Measurements from ENCODE around the gene NMRK2. TPM values are rescaled to one million over a fixed set of nuclear protein-coding genes. Genes with fewer than 3 reads are reported as not detected.
"Not testable (repeated sequence)": the region's sequence is repeated elsewhere in the genome, so short reads cannot be mapped to it uniquely, and the experiment has no call there.

NMRK2 gene, protein sequence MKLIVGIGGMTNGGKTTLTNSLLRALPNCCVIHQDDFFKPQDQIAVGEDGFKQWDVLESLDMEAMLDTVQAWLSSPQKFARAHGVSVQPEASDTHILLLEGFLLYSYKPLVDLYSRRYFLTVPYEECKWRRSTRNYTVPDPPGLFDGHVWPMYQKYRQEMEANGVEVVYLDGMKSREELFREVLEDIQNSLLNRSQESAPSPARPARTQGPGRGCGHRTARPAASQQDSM
- total RNA-seq (ENCODE audit: low replicate concordance), result 0.77 and 1.1 TPM in 2 replicates

DNA sequence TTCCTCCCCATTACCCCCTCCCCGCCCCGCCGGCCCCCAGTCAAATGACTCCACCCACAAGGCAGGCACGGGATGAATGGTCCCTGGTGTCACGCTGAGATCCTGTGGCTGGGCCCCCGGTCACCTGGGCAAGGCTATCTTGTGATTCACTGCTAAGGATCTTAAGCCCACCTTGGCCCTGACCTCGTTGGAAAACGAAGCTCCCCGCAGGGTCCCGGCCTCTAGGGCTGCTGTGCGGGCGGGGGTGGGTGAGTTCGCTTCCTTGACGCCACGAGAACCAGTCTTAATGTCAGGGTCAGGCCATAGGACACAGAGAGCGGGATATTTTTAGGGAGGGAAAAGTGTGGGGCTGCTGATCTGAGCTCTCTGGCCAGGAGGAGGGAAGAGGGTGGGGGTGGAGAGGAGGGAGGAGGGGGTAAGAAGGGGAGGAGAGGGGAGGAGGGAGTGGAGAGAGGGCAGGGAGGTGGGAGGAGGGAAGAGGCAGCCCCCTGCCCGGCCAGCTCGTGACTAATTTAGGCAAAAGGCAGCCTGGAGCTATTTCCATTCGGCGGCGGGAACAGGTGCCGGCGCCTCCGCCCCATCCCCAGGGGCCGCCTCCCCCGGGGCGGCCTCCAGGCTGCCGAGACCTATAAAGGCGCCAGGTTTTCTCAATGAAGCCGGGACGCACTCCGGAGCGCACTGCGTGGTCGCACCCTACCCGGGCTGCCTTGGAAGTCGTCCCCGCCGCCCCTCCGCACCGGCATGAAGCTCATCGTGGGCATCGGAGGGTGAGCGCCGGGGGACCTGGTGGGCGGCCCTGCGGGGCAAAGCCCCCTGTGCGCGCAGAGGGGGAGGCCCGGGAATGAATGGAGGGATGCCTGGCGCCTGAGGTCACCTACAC, at the start of gene NMRK2:
Gene NMRK2, plus strand, starts transcription at position 139 of the 880 bp plus-strand sequence. Its CDS starts 603 bp downstream, at position 742.
- Mint-ChIP-seq H3K4me1 (peaks cover 7% of the 10 kb centered on the region), H3K4me3 (peak within 1 kb of the TSS; percentile 79), H3K9me3 (no peaks in the 10 kb centered on the region), H3K36me3 (no peaks in the 10 kb centered on the region), H3K27me3 (ENCODE audit: insufficient read depth, low read depth) (peaks cover 5% of the 10 kb centered on the region), H3K27ac (no peak within 1 kb of the TSS)
- H3K27me3 ChIP-seq, result peaks cover 28% of the 10 kb centered on the region
- no peak within 1 kb of the TSS for H3K27ac ChIP-seq
- no peak within 1 kb of the TSS for H3K9ac ChIP-seq
- peak within 1 kb of the TSS; percentile 83 for H3K4me2 ChIP-seq
- H2AFZ ChIP-seq (replicated peaks), result peak within 1 kb of the TSS; percentile 69
- no peaks in the 10 kb centered on the region for H3K36me3 ChIP-seq
- no peaks in the 10 kb centered on the region for H3F3A ChIP-seq (ENCODE audit: low read depth)
- H3K79me2 ChIP-seq (ENCODE audit: low read depth), result no peaks in the 10 kb centered on the region
- H4K20me1 ChIP-seq (ENCODE audit: low read depth), result no peaks in the 10 kb centered on the region
- H3K4me3 ChIP-seq, result peak within 1 kb of the TSS; percentile 47
- TF ChIP-seq, protein P1, sequence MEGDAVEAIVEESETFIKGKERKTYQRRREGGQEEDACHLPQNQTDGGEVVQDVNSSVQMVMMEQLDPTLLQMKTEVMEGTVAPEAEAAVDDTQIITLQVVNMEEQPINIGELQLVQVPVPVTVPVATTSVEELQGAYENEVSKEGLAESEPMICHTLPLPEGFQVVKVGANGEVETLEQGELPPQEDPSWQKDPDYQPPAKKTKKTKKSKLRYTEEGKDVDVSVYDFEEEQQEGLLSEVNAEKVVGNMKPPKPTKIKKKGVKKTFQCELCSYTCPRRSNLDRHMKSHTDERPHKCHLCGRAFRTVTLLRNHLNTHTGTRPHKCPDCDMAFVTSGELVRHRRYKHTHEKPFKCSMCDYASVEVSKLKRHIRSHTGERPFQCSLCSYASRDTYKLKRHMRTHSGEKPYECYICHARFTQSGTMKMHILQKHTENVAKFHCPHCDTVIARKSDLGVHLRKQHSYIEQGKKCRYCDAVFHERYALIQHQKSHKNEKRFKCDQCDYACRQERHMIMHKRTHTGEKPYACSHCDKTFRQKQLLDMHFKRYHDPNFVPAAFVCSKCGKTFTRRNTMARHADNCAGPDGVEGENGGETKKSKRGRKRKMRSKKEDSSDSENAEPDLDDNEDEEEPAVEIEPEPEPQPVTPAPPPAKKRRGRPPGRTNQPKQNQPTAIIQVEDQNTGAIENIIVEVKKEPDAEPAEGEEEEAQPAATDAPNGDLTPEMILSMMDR (IDR thresholded peaks at IDR 0.05), result no peak
- TF ChIP-seq EZH2 (IDR thresholded peaks at IDR 0.05) (peak; percentile 65), EZH2phosphoT487 (IDR thresholded peaks at IDR 0.05) (peak; percentile 46)
- peak; percentile 57 for DNase-seq (ENCODE audit: low spot score)
- no peaks in the 10 kb centered on the region for H3K4me1 ChIP-seq
- H3K9me3 ChIP-seq (ENCODE audit: low read depth), result no peaks in the 10 kb centered on the region

DNA sequence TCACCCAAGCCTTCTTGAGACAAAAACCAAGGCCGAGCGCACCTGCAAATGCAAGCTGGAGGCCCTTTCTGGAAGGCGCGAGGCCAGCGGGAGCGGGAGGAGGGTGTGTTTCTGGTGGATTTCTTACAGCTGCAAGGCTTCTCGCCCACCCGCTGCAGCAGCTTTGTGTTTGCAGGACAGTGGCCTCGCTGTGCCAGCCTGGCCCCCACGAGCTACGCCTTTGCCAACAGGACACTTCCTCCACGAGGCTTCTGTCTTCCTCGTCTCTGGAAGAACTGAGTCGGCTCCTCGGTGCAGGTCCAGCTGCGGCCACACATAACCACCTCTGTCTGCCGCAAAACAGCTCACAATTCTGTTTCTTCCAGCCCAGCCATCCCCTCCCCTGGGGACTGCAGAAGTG, 42.3 kb upstream of the NMRK2 start:
- Histone ChIP-seq H3K4me3 (no peak overlapping the region), H3K36me3 (no peaks in the 10 kb centered on the region), H4K20me1 (ENCODE audit: low read depth) (no peaks in the 10 kb centered on the region), H3K27ac (no peak overlapping the region), H3K9ac (no peak overlapping the region), H3K79me2 (ENCODE audit: low read depth) (no peaks in the 10 kb centered on the region), H3F3A (ENCODE audit: low read depth) (no peaks in the 10 kb centered on the region), H3K9me3 (ENCODE audit: low read depth) (no peaks in the 10 kb centered on the region), H3K4me1 (no peaks in the 10 kb centered on the region), H3K4me2 (no peak overlapping the region), H3K27me3 (no peaks in the 10 kb centered on the region), H2AFZ (replicated peaks) (no peak overlapping the region)
- TF ChIP-seq EZH2phosphoT487 (IDR thresholded peaks at IDR 0.05), result no peak
- TF ChIP-seq EZH2 (IDR thresholded peaks at IDR 0.05), result no peak
- TF ChIP-seq, protein P1 (IDR thresholded peaks at IDR 0.05), result no peak
- DNase-seq (ENCODE audit: low spot score), result no peak
- Mint-ChIP-seq H3K9me3 (no peaks in the 10 kb centered on the region), H3K27me3 (ENCODE audit: insufficient read depth, low read depth) (peaks cover 7% of the 10 kb centered on the region), H3K4me3 (no peak overlapping the region), H3K4me1 (no peaks in the 10 kb centered on the region), H3K27ac (no peak overlapping the region), H3K36me3 (no peaks in the 10 kb centered on the region)

DNA sequence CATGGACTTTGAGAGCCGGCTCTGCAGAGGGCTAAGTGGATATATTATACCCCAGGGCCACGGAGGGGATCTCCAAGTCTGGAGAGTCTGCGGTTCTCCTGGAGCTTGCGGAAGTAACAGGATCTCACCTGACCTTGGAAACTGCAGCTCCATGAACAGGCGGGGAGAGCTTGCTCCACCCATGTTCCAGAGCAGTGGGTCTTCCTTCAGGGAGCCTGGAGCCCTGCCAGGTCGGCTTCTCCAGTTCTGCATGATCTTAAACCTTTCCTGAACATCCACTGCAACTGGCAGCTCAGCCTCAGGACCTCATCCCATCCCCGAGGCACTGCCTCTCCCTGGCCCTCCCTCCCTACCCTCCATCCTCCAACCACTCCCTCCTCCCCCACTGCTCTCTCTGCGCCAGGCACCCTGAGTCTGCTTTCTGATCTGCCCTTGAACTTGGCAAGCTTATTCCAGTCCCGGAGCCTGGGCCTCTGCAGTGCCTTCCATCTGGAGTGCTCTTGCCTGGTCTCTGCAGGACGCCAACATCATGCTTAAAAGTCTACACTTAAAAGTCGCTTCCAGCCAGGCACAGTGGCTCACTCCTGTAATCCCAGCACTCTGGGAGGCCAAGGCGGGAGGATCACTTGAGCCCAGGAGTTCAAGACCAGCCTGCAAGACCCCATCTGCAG, 39.2 kb upstream of the NMRK2 start:
- no peak overlapping the region for H3K27ac ChIP-seq
- H3K9ac ChIP-seq, result no peak overlapping the region
- H3K9me3 Mint-ChIP-seq, result peaks cover 3% of the 10 kb centered on the region
- no peak overlapping the region for H2AFZ ChIP-seq (replicated peaks)
- H3K4me1 ChIP-seq, result no peaks in the 10 kb centered on the region
- peaks cover 4% of the 10 kb centered on the region for H3K9me3 ChIP-seq (ENCODE audit: low read depth)
- peaks cover 3% of the 10 kb centered on the region for H3K36me3 Mint-ChIP-seq
- no peak overlapping the region for H3K4me3 ChIP-seq
- H3K4me1 Mint-ChIP-seq, result no peaks in the 10 kb centered on the region
- H3K4me3 Mint-ChIP-seq, result no peak overlapping the region
- H3K27ac Mint-ChIP-seq, result no peak overlapping the region
- H3K36me3 ChIP-seq, result peaks cover 4% of the 10 kb centered on the region
- TF ChIP-seq EZH2 (IDR thresholded peaks at IDR 0.05) (no peak), EZH2phosphoT487 (IDR thresholded peaks at IDR 0.05) (no peak)
- TF ChIP-seq, protein P1 (IDR thresholded peaks at IDR 0.05), result no peak
- H3K4me2 ChIP-seq, result no peak overlapping the region
- no peaks in the 10 kb centered on the region for H3K27me3 ChIP-seq
- no peaks in the 10 kb centered on the region for H3K79me2 ChIP-seq (ENCODE audit: low read depth)
- peaks cover 4% of the 10 kb centered on the region for H3K27me3 Mint-ChIP-seq (ENCODE audit: insufficient read depth, low read depth)
- H4K20me1 ChIP-seq (ENCODE audit: low read depth), result no peaks in the 10 kb centered on the region
- no peaks in the 10 kb centered on the region for H3F3A ChIP-seq (ENCODE audit: low read depth)
- DNase-seq (ENCODE audit: low spot score), result no peak

DNA sequence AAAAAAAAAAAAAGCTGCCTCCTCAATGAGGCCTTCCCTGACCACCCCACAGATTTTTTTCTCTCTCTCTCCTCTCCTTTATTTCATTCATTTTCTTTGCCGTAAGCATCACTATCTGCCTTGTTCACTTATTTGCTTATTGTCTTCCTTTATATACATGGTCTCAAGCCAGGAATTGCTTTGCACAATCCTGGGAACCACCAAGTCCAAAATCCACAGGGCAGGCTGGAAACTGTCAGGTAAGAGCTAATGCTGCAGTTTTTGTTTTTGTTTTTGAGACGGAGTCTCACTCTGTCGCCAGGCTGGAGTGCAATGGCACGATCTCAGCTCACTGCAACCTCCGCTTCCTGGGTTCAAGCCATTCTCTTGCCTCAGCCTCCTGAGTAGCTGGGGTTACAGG, 37.9 kb upstream of the NMRK2 start:
- H2AFZ ChIP-seq (replicated peaks); H3K27ac Mint-ChIP-seq; H3K9me3 Mint-ChIP-seq: not testable (repeated sequence)

More for the DNA sequence above, 37.9 kb upstream of the NMRK2 start:
- not testable (repeated sequence) for H3K4me1 ChIP-seq; H3K9me3 ChIP-seq (ENCODE audit: low read depth); H3K27me3 ChIP-seq; H3K36me3 ChIP-seq; H3K79me2 ChIP-seq (ENCODE audit: low read depth); H3K4me1 Mint-ChIP-seq; H3K27ac ChIP-seq; H3F3A ChIP-seq (ENCODE audit: low read depth); H3K9ac ChIP-seq; H3K36me3 Mint-ChIP-seq; H3K27me3 Mint-ChIP-seq (ENCODE audit: insufficient read depth, low read depth); H3K4me3 Mint-ChIP-seq; DNase-seq (ENCODE audit: low spot score); H3K4me2 ChIP-seq; H4K20me1 ChIP-seq (ENCODE audit: low read depth); H3K4me3 ChIP-seq

Data from neural progenitor cell (in vitro differentiated cells).